GM10266 (cell line): ENCODE results near the gene SIAH1.
"Not testable (repeated sequence)": the region's sequence is repeated elsewhere in the genome, so short reads cannot be mapped to it uniquely, and the experiment has no call there.

Source experiments
- DNase-seq: peaks from one replicate; pipeline ENCODE4 v3.0.0; 2012; ENCODE audit errors: extremely low spot score
- CTCF ChIP-seq: IDR thresholded peaks from 2 replicates; pipeline ENCODE4 v1.5.1; 2012; ENCODE audit warnings: mild to moderate bottlenecking, low read depth; ENCODE audit not compliant: control insufficient read depth, insufficient read depth; ENCODE audit errors: missing control alignments

Gene SIAH1

DNA sequence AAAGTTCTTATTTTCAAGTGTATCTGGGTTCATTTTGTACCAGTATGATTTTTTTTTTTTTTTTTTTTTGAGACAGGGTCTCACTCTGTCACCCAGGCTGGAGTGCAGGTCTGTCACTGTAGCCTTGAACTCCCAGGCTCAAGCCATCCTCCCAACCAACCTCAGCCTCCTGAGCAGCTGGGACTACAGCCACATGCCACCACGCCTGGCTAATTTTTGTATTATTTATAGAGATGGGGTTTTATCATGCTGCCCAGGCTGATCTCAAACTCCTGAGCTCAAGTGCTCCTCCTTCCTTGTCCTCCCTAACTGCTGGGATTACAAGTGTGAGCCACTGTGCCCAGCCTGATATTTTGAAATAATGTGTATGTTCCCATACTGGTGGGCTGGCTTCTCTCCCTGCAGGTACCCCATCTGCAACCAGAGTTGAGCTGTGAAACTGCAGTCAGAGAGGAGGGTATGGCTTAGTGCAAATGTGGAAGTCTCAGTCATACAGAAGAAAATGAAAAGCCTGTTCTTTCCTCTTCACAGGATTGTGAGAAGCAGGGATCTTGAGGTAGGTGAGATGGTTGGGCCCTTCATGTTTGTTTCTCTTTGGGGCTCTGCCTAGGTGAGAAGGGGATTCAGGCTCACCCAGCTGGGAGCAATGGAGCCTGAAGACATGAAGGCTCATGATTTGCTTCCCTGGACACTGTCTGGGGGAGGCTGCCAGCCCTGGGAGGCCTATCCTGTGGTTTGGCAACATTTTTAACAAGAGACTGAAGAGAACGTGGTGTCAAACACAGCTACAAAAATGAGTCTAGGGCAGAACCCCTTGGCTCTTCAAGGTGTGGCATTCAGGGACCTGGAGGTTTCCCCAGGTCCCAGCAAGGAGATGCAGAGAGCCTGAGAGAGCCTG lies 41.3 kb upstream of the SIAH1 start:
- TF ChIP-seq CTCF: no peak
- no peak for DNase-seq

DNA sequence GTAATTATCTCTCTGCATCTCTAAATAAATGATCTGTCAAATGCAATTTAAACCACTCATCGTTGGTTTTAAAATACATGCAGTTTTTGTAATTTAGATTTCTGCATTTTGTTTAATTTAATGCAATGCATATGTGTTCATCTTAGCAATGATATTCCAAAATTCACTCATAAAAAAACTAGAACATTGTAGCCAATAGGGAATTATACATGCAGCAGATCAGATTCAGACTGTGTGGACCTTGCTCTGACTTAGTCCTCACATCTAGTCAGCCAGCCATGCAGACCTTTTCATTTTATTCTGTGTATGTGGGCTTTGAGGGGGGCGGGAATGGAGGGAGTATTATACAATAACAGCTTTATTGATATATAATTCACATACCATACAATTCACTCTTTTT lies 37.3 kb upstream of the SIAH1 start:
- no peak for TF ChIP-seq CTCF
- no peak for DNase-seq

- TF ChIP-seq CTCF: no peak
- DNase-seq: no peak
Observed at GRCh38 chr16:48421741-48422140, 36.5 kb upstream of the SIAH1 start.

- no peak for TF ChIP-seq CTCF
- DNase-seq: no peak
Observed at GRCh38 chr16:48420437-48420836, 35.2 kb upstream of the SIAH1 start.

DNA sequence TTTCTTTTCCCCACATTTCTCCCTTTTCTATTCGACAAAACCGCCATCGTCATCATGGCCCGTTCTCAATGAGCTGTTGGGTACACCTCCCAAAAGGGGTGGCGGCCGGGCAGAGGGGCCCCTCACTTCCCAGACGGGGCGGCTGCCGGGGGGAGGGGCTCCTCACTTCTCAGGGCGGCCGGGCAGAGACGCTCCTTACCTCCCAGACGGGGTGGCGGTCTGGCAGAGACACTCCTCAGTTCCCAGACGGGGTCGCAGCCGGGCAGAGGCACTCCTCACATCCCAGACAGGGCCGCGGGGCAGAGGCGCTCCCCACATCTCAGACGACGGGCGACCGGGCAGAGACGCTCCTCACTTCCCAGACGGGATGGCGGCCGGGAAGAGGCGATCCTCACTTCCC lies 31.4 kb upstream of the SIAH1 start:
- not testable (repeated sequence) for DNase-seq

DNA sequence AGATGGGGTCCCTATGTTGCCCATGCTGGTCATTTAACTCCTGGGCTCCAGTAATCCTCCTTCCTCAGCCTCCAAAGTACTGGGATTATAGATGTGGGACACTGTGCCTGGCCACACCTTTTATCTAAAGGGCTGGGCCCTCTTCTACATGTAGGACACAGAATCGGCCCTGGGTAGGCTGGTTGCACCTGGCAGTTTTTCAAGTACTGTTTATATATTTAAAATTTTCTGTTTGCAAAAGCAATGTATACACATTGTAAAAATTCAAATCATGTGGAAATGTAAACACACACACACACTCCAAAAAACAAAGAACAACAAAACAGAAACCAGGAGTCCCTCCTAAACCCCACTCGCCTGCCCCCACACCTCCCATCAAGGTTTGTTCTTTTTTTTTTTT lies 28.1 kb upstream of the SIAH1 start:
- DNase-seq: no peak
- no peak for TF ChIP-seq CTCF

DNA sequence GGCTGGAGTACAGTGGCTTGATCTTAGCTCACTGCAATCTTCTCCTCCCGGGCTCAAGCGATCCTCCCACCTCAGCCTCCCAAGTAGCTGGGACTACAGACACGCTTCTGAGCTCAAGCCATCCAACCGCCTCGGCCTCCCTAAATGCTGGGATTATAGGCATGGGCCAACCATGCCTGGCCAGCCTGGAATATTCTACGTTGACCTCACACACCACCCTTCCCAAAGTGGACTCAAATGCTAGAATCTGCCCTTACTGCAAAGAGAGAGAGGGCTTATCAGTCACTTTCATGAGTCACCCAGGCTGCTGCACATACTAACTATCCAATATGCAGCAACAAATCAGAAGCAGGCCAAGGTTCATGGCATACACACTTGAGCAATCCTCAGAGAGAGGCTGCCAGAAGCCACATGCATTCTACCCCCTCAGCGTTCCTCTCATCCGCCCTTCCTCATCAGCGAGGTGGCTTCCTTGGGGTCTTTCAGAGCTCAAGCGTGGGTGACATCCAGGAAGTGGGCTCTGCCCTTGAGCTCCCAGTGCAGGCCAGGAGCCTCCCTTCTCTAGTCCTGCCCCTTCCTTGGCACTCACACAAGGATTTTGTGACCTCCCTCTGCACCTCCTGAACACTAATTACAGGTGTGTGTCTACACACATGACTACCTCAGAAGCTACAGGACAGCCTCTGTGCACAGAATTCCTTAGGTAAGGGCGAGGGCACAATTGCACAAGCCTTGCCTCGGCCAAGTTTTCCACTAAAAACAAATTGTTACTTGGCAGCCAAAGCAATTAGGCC lies 24.8 kb upstream of the SIAH1 start:
- no peak for TF ChIP-seq CTCF
- no peak for DNase-seq
